K562 (cell line): Measurements from ENCODE around the gene PTGES3. TPM values are rescaled to one million over a fixed set of nuclear protein-coding genes. Genes with fewer than 3 reads are reported as not detected.

Experiments used
- ARID1B ChIP-seq: fragments of 450-650 bp; IDR thresholded peaks from 2 replicates; pipeline ENCODE4 v1.6.1; 2016; ENCODE audit warnings: antibody characterized with exemption, mild to moderate bottlenecking, inconsistent platforms
- CBX1 ChIP-seq: sonication (generic); IDR thresholded peaks from 2 replicates; pipeline ENCODE4 v1.6.1; 2016; ENCODE audit warnings: antibody characterized with exemption, low read depth, mild to moderate bottlenecking
- CC2D1A ChIP-seq: fragments of 450-650 bp; IDR thresholded peaks from 2 replicates; pipeline ENCODE4 v1.6.1; 2017; ENCODE audit warnings: mild to moderate bottlenecking
- EWSR1 ChIP-seq: fragments of 450-650 bp; IDR thresholded peaks from 2 replicates; pipeline ENCODE4 v1.6.1; 2018; ENCODE audit warnings: borderline replicate concordance, mild to moderate bottlenecking, low read depth, moderate library complexity; ENCODE audit not compliant: partially characterized antibody
- HLTF ChIP-seq: fragments of 450-650 bp; IDR thresholded peaks from 2 replicates; pipeline ENCODE4 v1.6.1; 2016
- NR2F6 ChIP-seq: fragments of 450-650 bp; formaldehyde crosslinking; IDR thresholded peaks from 2 replicates; pipeline ENCODE4 v1.4.0; 2020; ENCODE audit warnings: mild to moderate bottlenecking
- NR4A1 ChIP-seq, 2 experiments: fragments of 250-450 bp in 1 of 2; fragments of 450-650 bp in 1 of 2; sonication (Bioruptor Pico) in 1 of 2; IDR thresholded peaks; 2 replicates each; pipeline versions ENCODE4 v1.4.0 to v1.6.1; 2016 to 2020; ENCODE audit warnings: mild to moderate bottlenecking in 2 of 2, missing compliant biosample characterization in 1 of 2, missing genetic modification characterization in 1 of 2, moderate library complexity in 1 of 2
- POLR2AphosphoS2 ChIP-seq: IDR thresholded peaks from 2 replicates; pipeline ENCODE4 v1.6.1; 2012; ENCODE audit warnings: low read length, improper control_type of control experiment
- POLR2AphosphoS5 ChIP-seq: IDR thresholded peaks from 2 replicates; pipeline ENCODE4 v1.6.1; 2011; ENCODE audit warnings: mild to moderate bottlenecking, low read depth, low read length, moderate library complexity; ENCODE audit not compliant: control insufficient read depth, insufficient read depth
- RAD21 ChIP-seq, 2 experiments: fragments of 250-450 bp in 1 of 2; fragments of 450-650 bp in 1 of 2; sonication (Bioruptor Pico) in 1 of 2; formaldehyde crosslinking in 1 of 2; IDR thresholded peaks in 1 of 2; conservative IDR thresholded peaks in 1 of 2; 2 replicates each; pipeline versions ENCODE4 v1.4.0 to v1.8.0; 2020 to 2022; ENCODE audit warnings: mild to moderate bottlenecking in 2 of 2, moderate library complexity in 1 of 2
- STAT5A ChIP-seq: IDR thresholded peaks from 2 replicates; pipeline ENCODE4 v1.6.1; 2012; ENCODE audit warnings: low read length, inconsistent platforms, borderline replicate concordance
- TAL1 ChIP-seq: fragments of 450-650 bp; IDR thresholded peaks from 2 replicates; pipeline ENCODE4 v1.6.1; 2016; ENCODE audit warnings: mild to moderate bottlenecking
- TEAD1 ChIP-seq, 2 experiments: fragments of 450-650 bp in 1 of 2; sonication (generic) in 1 of 2; formaldehyde crosslinking; IDR thresholded peaks; 2 replicates each; pipeline versions ENCODE4 v1.4.0 to v1.8.0; 2020 to 2022; ENCODE audit warnings: mild to moderate bottlenecking in 2 of 2, missing genetic modification reagents in 1 of 2
- ZNF785 ChIP-seq: fragments of 250-450 bp; sonication (Bioruptor Pico); IDR thresholded peaks from 2 replicates; pipeline ENCODE4 v1.4.0; 2020; ENCODE audit warnings: mild to moderate bottlenecking
- ZZZ3 ChIP-seq: fragments of 450-650 bp; IDR thresholded peaks from 2 replicates; pipeline ENCODE4 v1.6.1; 2016; ENCODE audit warnings: antibody characterized with exemption, mild to moderate bottlenecking, moderate library complexity
- polyA plus RNA-seq, 8 experiments: library from polyadenylated mRNA; depleted of rRNA in 4 of 8; stranded (reverse) in 5 of 8; unstranded in 3 of 8; fragments of >200 nt; fragmentation: Nextera tagmentation in 2 of 8; fragmentation: Illumina TruSeq in 1 of 8; extraction: Ambion mirVana in 2 of 8; extraction: Trizol in 1 of 8; gene quantifications; 2 replicates each; pipeline versions ENCODE4 v1.2.1 to v1.2.3, GENCODE V29; 2011 to 2014; ENCODE audit warnings: inconsistent platforms in 1 of 8, missing spikeins in 1 of 8
- total RNA-seq, 7 experiments: library from RNA; depleted of rRNA in 6 of 7; stranded (reverse); fragments of >200 nt in 6 of 7; fragmentation: Illumina TruSeq in 2 of 7; extraction: Trizol in 2 of 7; gene quantifications; 2 replicates each; pipeline versions ENCODE4 v1.2.1 to v1.2.3, GENCODE V29; 2011 to 2021; ENCODE audit warnings: low replicate concordance in 1 of 7
- TF ChIP-seq, protein P1 (sequence below): sonication (generic); formaldehyde crosslinking; IDR thresholded peaks from 2 replicates; pipeline ENCODE4 v1.4.0; 2020; ENCODE audit warnings: mild to moderate bottlenecking, missing genetic modification reagents
- TF ChIP-seq, protein P2 (sequence below), 2 experiments: fragments of 200-800 bp in 1 of 2; sonication (Bioruptor generic) in 1 of 2; sonication (generic) in 1 of 2; formaldehyde crosslinking in 1 of 2; IDR thresholded peaks in 1 of 2; conservative IDR thresholded peaks in 1 of 2; 2 replicates each; pipeline versions ENCODE4 v1.5.0 to v1.6.1; 2016 to 2020; ENCODE audit warnings: missing compliant biosample characterization in 1 of 2, missing genetic modification characterization in 1 of 2, missing genetic modification reagents in 1 of 2
- TF ChIP-seq, protein P3 (sequence below): fragments of 450-650 bp; IDR thresholded peaks from 2 replicates; pipeline ENCODE4 v1.6.1; 2017; ENCODE audit warnings: mild to moderate bottlenecking, moderate library complexity
- TF ChIP-seq, protein P4 (sequence below): fragments of 250-450 bp; sonication (Bioruptor Pico); IDR thresholded peaks from 2 replicates; pipeline ENCODE4 v1.8.0; 2022; ENCODE audit warnings: moderate library complexity, mild to moderate bottlenecking, inconsistent platforms
- TF ChIP-seq, protein P5 (sequence below): sonication (generic); formaldehyde crosslinking; IDR thresholded peaks from 2 replicates; pipeline ENCODE4 v1.8.0; 2022; ENCODE audit warnings: missing genetic modification reagents, mild to moderate bottlenecking, borderline replicate concordance

Gene PTGES3
- total and polyA plus RNA-seq, 9 of the 15 experiments (the other 6 are each of a cell fraction or from before 2014, with no cell fraction given): 163 to 501 (median 213) TPM

DNA sequence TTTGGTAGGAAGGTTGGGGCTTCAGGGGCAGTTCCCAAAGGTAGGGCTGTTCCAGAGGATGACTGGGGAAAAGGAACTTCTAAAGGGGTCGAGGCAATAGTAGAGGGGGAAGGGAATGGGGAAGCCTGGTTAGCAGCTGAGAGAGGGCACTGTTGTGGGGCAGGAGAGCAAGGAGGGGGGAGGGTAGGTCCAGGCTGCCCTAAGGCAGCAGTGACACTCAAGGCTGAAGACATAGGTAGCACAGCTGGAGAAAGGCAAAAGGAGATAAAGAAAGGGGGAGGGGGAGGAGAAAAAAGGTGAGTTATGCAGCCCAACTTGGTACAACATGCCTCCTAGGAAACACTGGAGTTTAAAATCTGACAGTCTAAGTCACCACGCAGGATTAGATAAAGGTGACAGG is 33.1 kb upstream of the PTGES3 start (continued):
- TF ChIP-seq NR4A1 (CRISPR knock-in tag; IDR thresholded peaks at IDR 0.05): no peak
- TF ChIP-seq NR4A1 (tag; IDR thresholded peaks at IDR 0.05): no peak
- TF ChIP-seq TEAD1 (CRISPR knock-in tag; IDR thresholded peaks at IDR 0.05): no peak
- TF ChIP-seq POLR2AphosphoS5: 0 out of 2 replicates have a peak, but pooled peaks have one; percentile 18
- TF ChIP-seq HLTF: no peak
- no peak for TF ChIP-seq ZZZ3
- TF ChIP-seq, protein P1, sequence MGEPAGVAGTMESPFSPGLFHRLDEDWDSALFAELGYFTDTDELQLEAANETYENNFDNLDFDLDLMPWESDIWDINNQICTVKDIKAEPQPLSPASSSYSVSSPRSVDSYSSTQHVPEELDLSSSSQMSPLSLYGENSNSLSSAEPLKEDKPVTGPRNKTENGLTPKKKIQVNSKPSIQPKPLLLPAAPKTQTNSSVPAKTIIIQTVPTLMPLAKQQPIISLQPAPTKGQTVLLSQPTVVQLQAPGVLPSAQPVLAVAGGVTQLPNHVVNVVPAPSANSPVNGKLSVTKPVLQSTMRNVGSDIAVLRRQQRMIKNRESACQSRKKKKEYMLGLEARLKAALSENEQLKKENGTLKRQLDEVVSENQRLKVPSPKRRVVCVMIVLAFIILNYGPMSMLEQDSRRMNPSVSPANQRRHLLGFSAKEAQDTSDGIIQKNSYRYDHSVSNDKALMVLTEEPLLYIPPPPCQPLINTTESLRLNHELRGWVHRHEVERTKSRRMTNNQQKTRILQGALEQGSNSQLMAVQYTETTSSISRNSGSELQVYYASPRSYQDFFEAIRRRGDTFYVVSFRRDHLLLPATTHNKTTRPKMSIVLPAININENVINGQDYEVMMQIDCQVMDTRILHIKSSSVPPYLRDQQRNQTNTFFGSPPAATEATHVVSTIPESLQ (CRISPR knock-in tag): no peak
- TF ChIP-seq EWSR1: no peak
- TF ChIP-seq TAL1: peak; percentile 17; the same call in 1 of the 2 replicates
- TF ChIP-seq, protein P2, sequence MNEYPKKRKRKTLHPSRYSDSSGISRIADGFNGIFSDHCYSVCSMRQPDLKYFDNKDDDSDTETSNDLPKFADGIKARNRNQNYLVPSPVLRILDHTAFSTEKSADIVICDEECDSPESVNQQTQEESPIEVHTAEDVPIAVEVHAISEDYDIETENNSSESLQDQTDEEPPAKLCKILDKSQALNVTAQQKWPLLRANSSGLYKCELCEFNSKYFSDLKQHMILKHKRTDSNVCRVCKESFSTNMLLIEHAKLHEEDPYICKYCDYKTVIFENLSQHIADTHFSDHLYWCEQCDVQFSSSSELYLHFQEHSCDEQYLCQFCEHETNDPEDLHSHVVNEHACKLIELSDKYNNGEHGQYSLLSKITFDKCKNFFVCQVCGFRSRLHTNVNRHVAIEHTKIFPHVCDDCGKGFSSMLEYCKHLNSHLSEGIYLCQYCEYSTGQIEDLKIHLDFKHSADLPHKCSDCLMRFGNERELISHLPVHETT (CRISPR knock-in tag; conservative IDR thresholded peaks at IDR 0.05 in 1 of 2, IDR thresholded peaks at IDR 0.05 in 1 of 2): no peak
- no peak for TF ChIP-seq CC2D1A
- no peak for TF ChIP-seq RAD21 (CRISPR knock-in tag; conservative IDR thresholded peaks at IDR 0.05 in 1 of 2, IDR thresholded peaks at IDR 0.05 in 1 of 2)
- TF ChIP-seq, protein P3, sequence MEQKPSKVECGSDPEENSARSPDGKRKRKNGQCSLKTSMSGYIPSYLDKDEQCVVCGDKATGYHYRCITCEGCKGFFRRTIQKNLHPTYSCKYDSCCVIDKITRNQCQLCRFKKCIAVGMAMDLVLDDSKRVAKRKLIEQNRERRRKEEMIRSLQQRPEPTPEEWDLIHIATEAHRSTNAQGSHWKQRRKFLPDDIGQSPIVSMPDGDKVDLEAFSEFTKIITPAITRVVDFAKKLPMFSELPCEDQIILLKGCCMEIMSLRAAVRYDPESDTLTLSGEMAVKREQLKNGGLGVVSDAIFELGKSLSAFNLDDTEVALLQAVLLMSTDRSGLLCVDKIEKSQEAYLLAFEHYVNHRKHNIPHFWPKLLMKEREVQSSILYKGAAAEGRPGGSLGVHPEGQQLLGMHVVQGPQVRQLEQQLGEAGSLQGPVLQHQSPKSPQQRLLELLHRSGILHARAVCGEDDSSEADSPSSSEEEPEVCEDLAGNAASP: no peak
- TF ChIP-seq POLR2AphosphoS2: no peak
- no peak for TF ChIP-seq CBX1
- no peak for TF ChIP-seq STAT5A
- TF ChIP-seq ZNF785 (CRISPR knock-in tag): no peak
- TF ChIP-seq, protein P4, sequence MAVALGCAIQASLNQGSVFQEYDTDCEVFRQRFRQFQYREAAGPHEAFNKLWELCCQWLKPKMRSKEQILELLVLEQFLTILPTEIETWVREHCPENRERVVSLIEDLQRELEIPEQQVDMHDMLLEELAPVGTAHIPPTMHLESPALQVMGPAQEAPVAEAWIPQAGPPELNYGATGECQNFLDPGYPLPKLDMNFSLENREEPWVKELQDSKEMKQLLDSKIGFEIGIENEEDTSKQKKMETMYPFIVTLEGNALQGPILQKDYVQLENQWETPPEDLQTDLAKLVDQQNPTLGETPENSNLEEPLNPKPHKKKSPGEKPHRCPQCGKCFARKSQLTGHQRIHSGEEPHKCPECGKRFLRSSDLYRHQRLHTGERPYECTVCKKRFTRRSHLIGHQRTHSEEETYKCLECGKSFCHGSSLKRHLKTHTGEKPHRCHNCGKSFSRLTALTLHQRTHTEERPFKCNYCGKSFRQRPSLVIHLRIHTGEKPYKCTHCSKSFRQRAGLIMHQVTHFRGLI (CRISPR knock-in tag): no peak
- TF ChIP-seq ARID1B: peak; percentile 62
- no peak for TF ChIP-seq NR2F6 (CRISPR knock-in tag)
- TF ChIP-seq, protein P5, sequence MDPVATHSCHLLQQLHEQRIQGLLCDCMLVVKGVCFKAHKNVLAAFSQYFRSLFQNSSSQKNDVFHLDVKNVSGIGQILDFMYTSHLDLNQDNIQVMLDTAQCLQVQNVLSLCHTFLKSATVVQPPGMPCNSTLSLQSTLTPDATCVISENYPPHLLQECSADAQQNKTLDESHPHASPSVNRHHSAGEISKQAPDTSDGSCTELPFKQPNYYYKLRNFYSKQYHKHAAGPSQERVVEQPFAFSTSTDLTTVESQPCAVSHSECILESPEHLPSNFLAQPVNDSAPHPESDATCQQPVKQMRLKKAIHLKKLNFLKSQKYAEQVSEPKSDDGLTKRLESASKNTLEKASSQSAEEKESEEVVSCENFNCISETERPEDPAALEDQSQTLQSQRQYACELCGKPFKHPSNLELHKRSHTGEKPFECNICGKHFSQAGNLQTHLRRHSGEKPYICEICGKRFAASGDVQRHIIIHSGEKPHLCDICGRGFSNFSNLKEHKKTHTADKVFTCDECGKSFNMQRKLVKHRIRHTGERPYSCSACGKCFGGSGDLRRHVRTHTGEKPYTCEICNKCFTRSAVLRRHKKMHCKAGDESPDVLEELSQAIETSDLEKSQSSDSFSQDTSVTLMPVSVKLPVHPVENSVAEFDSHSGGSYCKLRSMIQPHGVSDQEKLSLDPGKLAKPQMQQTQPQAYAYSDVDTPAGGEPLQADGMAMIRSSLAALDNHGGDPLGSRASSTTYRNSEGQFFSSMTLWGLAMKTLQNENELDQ (CRISPR knock-in tag): no peak
